Body of pancreas (tissue), 4 donors: ENCODE measurements around the gene WNT10A. TPM values are rescaled to one million over a fixed set of nuclear protein-coding genes. Genes with fewer than 3 reads are reported as not detected.

ENCODE experiments used
- ATAC-seq: fragments of 150-250 bp; one replicate; pipeline ENCODE4 v1.9.1; 2016
- DNase-seq, 4 donors: peaks; one replicate each; pipeline ENCODE4 v3.0.0-alpha.2; 2019
- H3K27ac ChIP-seq, 4 donors: fragments of 200-600 bp; sonication (generic); 1 replicate in 3 of 4; 2 replicates in 1 of 4; pipeline versions ENCODE4 v1.5.1 to v1.6.1; 2016 to 2019; ENCODE audit warnings: mild to moderate bottlenecking in 1 of 4, mixed read lengths in 1 of 4, moderate library complexity in 1 of 4
- H3K27me3 ChIP-seq, 2 donors: fragments of 200-600 bp; sonication (generic); one replicate each; pipeline ENCODE4 v1.6.0; 2016; ENCODE audit warnings: mild to moderate bottlenecking in 1 of 2
- H3K36me3 ChIP-seq, 2 donors: fragments of 200-600 bp; sonication (generic); replicated peaks in 1 of 2; 2 replicates each; pipeline ENCODE4 v1.5.1; 2016; ENCODE audit warnings: low read depth in 2 of 2; ENCODE audit not compliant: insufficient read depth in 1 of 2
- H3K4me1 ChIP-seq: fragments of 200-600 bp; sonication (generic); one replicate; pipeline ENCODE4 v1.6.0; 2016
- H3K4me3 ChIP-seq, 2 donors: fragments of 200-600 bp; sonication (generic); 1 replicate in 1 of 2; 2 replicates in 1 of 2; pipeline ENCODE4 v1.5.1; 2016 to 2019
- H3K9me3 ChIP-seq, 3 donors: fragments of 200-600 bp; sonication (generic); 1 replicate in 2 of 3; 2 replicates in 1 of 3; pipeline ENCODE4 v1.5.1; 2016
- CTCF ChIP-seq, 7 experiments: fragments of 450-650 bp in 4 of 7; fragments of 200-600 bp in 3 of 7; sonication (generic) in 3 of 7; IDR thresholded peaks; one replicate each; pipeline ENCODE4 v1.5.1; 2016 to 2019; ENCODE audit warnings: antibody characterized with exemption in 7 of 7
- POLR2A ChIP-seq, 3 donors: fragments of 450-650 bp; IDR thresholded peaks; one replicate each; pipeline ENCODE4 v1.6.1; 2016; ENCODE audit warnings: antibody characterized with exemption in 3 of 3, mild to moderate bottlenecking in 2 of 3
- whole genome bisulfite sequencing, 2 donors: methylation state at CpG; one replicate each; pipeline ENCODE4 v1.1.5; 2017; 5-methylcytosine and 5-hydroxymethylcytosine counted together
- intact Hi-C: fragments of 100-400 bp; cut with DNase I; formaldehyde crosslinking; loops from one replicate; pipeline ENCODE4 v1.15.1; 2023
- total RNA-seq, 2 donors: library from RNA; depleted of rRNA; stranded (reverse); fragments of >200 nt; gene quantifications; one replicate each; pipeline ENCODE4 v1.1.0, GENCODE V29; 2016

WNT10A gene
- total RNA-seq, 2 donors from 2014 or later, result 0.52 TPM; not detected in 1

- no peak overlapping the region for H3K27ac ChIP-seq
- no peak for TF ChIP-seq CTCF (IDR thresholded peaks at IDR 0.05)
- no peak for TF ChIP-seq POLR2A (IDR thresholded peaks at IDR 0.05)
- no peaks in the 10 kb centered on the region for H3K9me3 ChIP-seq
- DNase-seq (no peak), ATAC-seq (no peak)
- H3K36me3 ChIP-seq, result no peaks in the 10 kb centered on the region
- 4 to 7% methylated on average over 37 to 51 of the region's 51 CpGs for WGBS, 2 donors
- intact Hi-C loops, result loop anchor here (10.0 kb wide), 1 partner anchor 154 kb away; no protein-coding TSS in a partner anchor
- peaks cover 24% of the 10 kb centered on the region for H3K4me1 ChIP-seq
- H3K4me3 ChIP-seq, result no peak overlapping the region
- H3K27me3 ChIP-seq, result peaks cover 0 to 19% of the 10 kb centered on the region in 2 donors
Observed at GRCh38 chr2:218858671-218859555, 21.7 kb upstream of the WNT10A start.

GRCh38 chr2:218859556-218859987 is 21.1 kb upstream of the WNT10A start, which contains the start of gene WNT6:
WNT6 (plus strand) TSS chr2:218859805; CDS start chr2:218860038, 233 bp downstream.
- Histone ChIP-seq H3K27ac (no peak within 1 kb of the TSS), H3K4me1 (peaks cover 24% of the 10 kb centered on the region), H3K9me3 (no peaks in the 10 kb centered on the region), H3K4me3 (no peak within 1 kb of the TSS), H3K27me3 (peaks cover 0 to 19% of the 10 kb centered on the region in 2 donors), H3K36me3 (no peaks in the 10 kb centered on the region)
- peak; percentile 45 for ATAC-seq
- intact Hi-C loops, result loop anchor here (10.0 kb wide), 1 partner anchor 155 kb away; no protein-coding TSS in a partner anchor
- DNase-seq, result peak in 1 of 4 donors; percentile 14
- 0% methylated on average over 27 to 49 of the region's 64 CpGs for WGBS, 2 donors
- TF ChIP-seq CTCF (IDR thresholded peaks at IDR 0.05), result no peak
- TF ChIP-seq POLR2A (IDR thresholded peaks at IDR 0.05), result no peak

GRCh38 chr2:218859988-218860831 is 20.4 kb upstream of the WNT10A start:
- Histone ChIP-seq H3K27ac (no peak overlapping the region), H3K9me3 (no peaks in the 10 kb centered on the region), H3K36me3 (no peaks in the 10 kb centered on the region), H3K4me1 (peaks cover 24% of the 10 kb centered on the region), H3K27me3 (peaks cover 0 to 19% of the 10 kb centered on the region in 2 donors), H3K4me3 (no peak overlapping the region)
- ATAC-seq, result no peak
- TF ChIP-seq POLR2A (IDR thresholded peaks at IDR 0.05), result no peak
- TF ChIP-seq CTCF (IDR thresholded peaks at IDR 0.05), result no peak
- WGBS, 2 donors, result 4% methylated on average over 38 to 47 of the region's 47 CpGs
- DNase-seq, result no peak
- intact Hi-C loops, result loop anchor here (10.0 kb wide), 1 partner anchor 155 kb away; no protein-coding TSS in a partner anchor

- 4 to 7% methylated on average over 14 to 21 of the region's 21 CpGs for WGBS, 2 donors
- DNase-seq (no peak), ATAC-seq (no peak)
- H3K27me3 ChIP-seq, result peaks cover 0 to 19% of the 10 kb centered on the region in 2 donors
- peaks cover 24% of the 10 kb centered on the region for H3K4me1 ChIP-seq
- no peak overlapping the region for H3K27ac ChIP-seq
- no peak overlapping the region for H3K4me3 ChIP-seq
- no peak for TF ChIP-seq CTCF (IDR thresholded peaks at IDR 0.05)
- no peak for TF ChIP-seq POLR2A (IDR thresholded peaks at IDR 0.05)
- H3K9me3 ChIP-seq, result no peaks in the 10 kb centered on the region
- H3K36me3 ChIP-seq, result no peaks in the 10 kb centered on the region
- intact Hi-C loops, result no loop called here
Observed at GRCh38 chr2:218860950-218861381, 19.7 kb upstream of the WNT10A start.
